Naive thymus-derived CD4-positive, alpha-beta T cell (primary cell): ENCODE measurements around the gene THOP1. TPM values are rescaled to one million over a fixed set of nuclear protein-coding genes. Genes with fewer than 3 reads are reported as not detected.
"Not testable (repeated sequence)": the region's sequence is repeated elsewhere in the genome, so short reads cannot be mapped to it uniquely, and the experiment has no call there.

Source experiments
- ATAC-seq: fragments of 150-1000 bp; cut with Tn5 transposase; 2 replicates; pipeline ENCODE4 v1.10.0; 2021; ENCODE audit warnings: mild to moderate bottlenecking, moderate library complexity
- CTCF ChIA-PET: fragments of 350-600 bp; sonication (Branson Sonifier 250); formaldehyde crosslinking; loops from one replicate; lab custom pipeline; 2021; ENCODE audit warnings: antibody characterized with exemption; lab: Charles Lee
- POLR2A ChIA-PET: fragments of 350-600 bp; sonication (Branson Sonifier 250); formaldehyde crosslinking; loops from one replicate; lab custom pipeline; 2021; ENCODE audit warnings: antibody characterized with exemption, inconsistent platforms; lab: Charles Lee
- DNase-seq, 9 donors: peaks; one replicate each; pipeline versions ENCODE4 v3.0.0 to v3.0.0-alpha.2; 2020 to 2022; ENCODE audit warnings: mixed read lengths in 1 of 9
- H3K27ac ChIP-seq: one replicate; pipeline ENCODE4 v1.7.0; 2013; ENCODE audit warnings: mild to moderate bottlenecking, low read depth, low read length, moderate library complexity
- H3K27me3 ChIP-seq, 2 donors: one replicate each; pipeline ENCODE4 v1.7.0; 2013; ENCODE audit warnings: low read length in 2 of 2, mild to moderate bottlenecking in 2 of 2, moderate library complexity in 2 of 2; ENCODE audit not compliant: control insufficient read depth in 2 of 2, insufficient read depth in 2 of 2
- H3K36me3 ChIP-seq, 3 experiments: 1 replicate in 2 of 3; 2 replicates in 1 of 3; pipeline ENCODE4 v1.7.0; 2013; ENCODE audit warnings: low read length in 3 of 3, mild to moderate bottlenecking in 3 of 3, moderate library complexity in 1 of 3; ENCODE audit not compliant: insufficient read depth in 3 of 3, control insufficient read depth in 2 of 3
- H3K4me1 ChIP-seq, 2 donors: one replicate each; pipeline ENCODE4 v1.7.0; 2013; ENCODE audit warnings: low read length in 2 of 2, mild to moderate bottlenecking in 2 of 2, moderate library complexity in 1 of 2; ENCODE audit not compliant: control insufficient read depth in 2 of 2, insufficient read depth in 2 of 2
- H3K4me3 ChIP-seq: 2 replicates; pipeline ENCODE4 v1.7.0; 2013; ENCODE audit warnings: mild to moderate bottlenecking, low read length
- H3K9me3 ChIP-seq, 3 experiments: 1 replicate in 2 of 3; 2 replicates in 1 of 3; pipeline ENCODE4 v1.7.0; 2013; ENCODE audit warnings: low read length in 3 of 3; ENCODE audit not compliant: control insufficient read depth in 2 of 3
- H3K27ac Mint-ChIP-seq, 9 donors: one replicate each; pipeline ENCODE4 v1.8.0; 2020 to 2022; ENCODE audit warnings: mixed read lengths in 9 of 9, mild to moderate bottlenecking in 8 of 9, moderate library complexity in 5 of 9, inconsistent platforms in 2 of 9
- H3K27me3 Mint-ChIP-seq, 5 donors: one replicate each; pipeline ENCODE4 v1.8.0; 2021 to 2022; ENCODE audit warnings: mixed read lengths in 5 of 5, mild to moderate bottlenecking in 1 of 5
- H3K36me3 Mint-ChIP-seq, 5 donors: one replicate each; pipeline ENCODE4 v1.8.0; 2020 to 2022; ENCODE audit warnings: mixed read lengths in 5 of 5, mild to moderate bottlenecking in 3 of 5, inconsistent platforms in 1 of 5
- H3K4me1 Mint-ChIP-seq, 7 donors: one replicate each; pipeline ENCODE4 v1.8.0; 2020 to 2022; ENCODE audit warnings: mixed read lengths in 7 of 7, mild to moderate bottlenecking in 3 of 7, inconsistent platforms in 1 of 7
- H3K4me3 Mint-ChIP-seq, 10 donors: one replicate each; pipeline ENCODE4 v1.8.0; 2020 to 2022; ENCODE audit warnings: mild to moderate bottlenecking in 10 of 10, mixed read lengths in 10 of 10, moderate library complexity in 6 of 10, inconsistent platforms in 2 of 10
- H3K9me3 Mint-ChIP-seq, 11 donors: one replicate each; pipeline ENCODE4 v1.8.0; 2020 to 2022; ENCODE audit warnings: mixed read lengths in 11 of 11, mild to moderate bottlenecking in 4 of 11, inconsistent platforms in 1 of 11, moderate library complexity in 1 of 11
- intact Hi-C, 2 donors: fragments of 100-400 bp; cut with micrococcal nuclease; formaldehyde crosslinking; loops; one replicate each; pipeline ENCODE4 v1.15.1; 2023
- polyA plus RNA-seq, 2 donors: library from polyadenylated mRNA; unstranded; fragments of 300-500 nt; fragmentation: Illumina TruSeq; gene quantifications; one replicate each; pipeline ENCODE4 v1.2.3, GENCODE V29; 2021
- total RNA-seq, 6 experiments: library from RNA in 5 of 6; stranded (reverse) in 5 of 6; gene quantifications; 1 replicate in 5 of 6; 2 replicates in 1 of 6; pipeline ENCODE4 v1.2.3 and lab custom pipeline; 2021 to 2026

Gene THOP1
- total and polyA plus RNA-seq, 7 experiments from 2014 or later, result 26.4 to 98.2 (median 29.7) TPM

DNA sequence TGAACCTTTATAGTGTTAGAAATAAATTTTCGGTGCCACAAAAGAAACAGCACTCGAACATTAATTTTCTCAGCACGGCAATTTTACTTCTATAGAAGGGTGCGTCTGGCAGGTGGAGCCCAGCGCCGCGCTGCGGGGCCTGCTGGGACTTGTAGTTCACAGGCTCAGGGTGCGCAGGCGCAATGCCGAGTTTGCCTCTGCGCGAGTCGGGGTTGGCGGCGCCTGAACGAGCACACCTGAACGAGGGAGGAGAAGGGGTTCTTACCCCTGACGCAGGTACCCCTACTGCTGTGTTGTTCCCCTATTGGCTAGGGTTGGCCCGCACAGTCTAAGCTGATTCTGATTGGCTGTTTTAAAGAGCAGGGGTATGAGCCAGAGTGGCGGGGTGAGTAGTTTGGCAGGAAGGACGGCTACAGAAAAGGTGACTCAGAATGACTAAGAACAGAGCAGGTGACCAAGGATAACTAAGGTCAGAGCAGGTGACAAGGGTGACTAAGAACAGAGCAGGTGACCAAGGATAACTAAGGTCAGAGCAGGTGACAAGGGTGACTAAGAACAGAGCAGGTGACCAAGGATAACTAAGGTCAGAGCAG is 32.0 kb downstream of the THOP1 start:
- H3K36me3 ChIP-seq, H3K4me3 ChIP-seq, H3K27me3 ChIP-seq, H3K27ac ChIP-seq, H3K36me3 Mint-ChIP-seq, H3K4me1 ChIP-seq, H3K27me3 Mint-ChIP-seq, H3K9me3 ChIP-seq, DNase-seq, POLR2A ChIA-PET, ATAC-seq, CTCF ChIA-PET, H3K9me3 Mint-ChIP-seq: not testable (repeated sequence)
- Mint-ChIP-seq H3K27ac (peak overlapping the region in 1 of 9 donors; percentile 49), H3K4me3 (peak overlapping the region in 2 of 10 donors; percentile 20 to 64), H3K4me1 (peaks cover 0 to 18% (median 6%) of the 10 kb centered on the region in 7 donors)
- intact Hi-C loops, result loop anchor here in 1 of 2 donors (5.0 kb wide), 1 partner anchor 40 kb away; no protein-coding TSS in a partner anchor

DNA sequence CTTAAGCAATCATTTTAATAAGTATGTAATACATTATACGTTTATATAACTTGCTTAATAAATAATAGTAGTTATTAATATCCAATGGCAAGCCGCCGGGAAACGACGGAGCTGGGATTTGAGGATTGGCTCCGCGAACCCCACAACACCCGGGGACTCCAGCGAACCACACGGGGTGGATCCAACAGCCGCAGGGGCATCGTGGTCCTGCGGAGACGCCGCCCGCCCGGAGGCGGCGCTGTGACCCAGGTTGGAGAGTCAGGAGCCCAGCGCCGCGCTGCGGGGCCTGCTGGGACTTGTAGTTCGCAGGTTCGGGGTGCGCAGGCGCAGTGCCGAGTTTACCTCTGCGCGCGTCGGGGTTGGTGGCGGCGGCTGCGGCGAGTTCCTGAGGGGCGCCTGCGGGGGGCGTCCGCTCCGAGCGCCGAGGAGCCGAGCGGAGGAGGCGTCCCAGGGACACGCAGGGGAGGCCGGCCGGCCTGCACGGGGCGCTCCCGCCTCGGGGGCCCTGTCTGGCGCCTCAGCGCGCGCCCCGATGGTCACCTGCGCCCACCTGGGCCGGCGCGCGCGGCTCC is 34.3 kb downstream of the THOP1 start, which contains the start of gene ZNF554:
Gene ZNF554, plus strand, starts transcription at position 329 of the 572 bp plus-strand sequence. Its CDS starts 204 bp downstream, at position 533.
- peak within 1 kb of the TSS; percentile 79 to 92 (median 86) for H3K4me3 Mint-ChIP-seq
- CTCF ChIA-PET, result interaction anchor here (0.7 to 1.5 kb wide), 3 partner anchors 15 to 199 kb away, joined by 3 read pairs; partner anchors contain the start of gene ZNF555
- Histone ChIP-seq H3K27ac (peak within 1 kb of the TSS; percentile 76), H3K27me3 (no peaks in the 10 kb centered on the region), H3K4me1 (peaks cover 3 to 4% of the 10 kb centered on the region in 2 donors), H3K9me3 (no peaks in the 10 kb centered on the region), H3K36me3 (peaks cover 0 to 8% (median 0%) of the 10 kb centered on the region in 3 experiments), H3K4me3 (peak within 1 kb of the TSS; percentile 79)
- no peaks in the 10 kb centered on the region for H3K27me3 Mint-ChIP-seq
- peaks cover 0 to 2% (median 0%) of the 10 kb centered on the region in 11 donors for H3K9me3 Mint-ChIP-seq
- H3K27ac Mint-ChIP-seq, result peak within 1 kb of the TSS in 7 of 9 donors; percentile 22 to 80 (median 52)
- ATAC-seq (peak; percentile 100), DNase-seq (peak; percentile 95 to 99 (median 98))
- intact Hi-C loops, result loop anchor here (1.0 to 5.0 kb wide), 9 partner anchors 22 to 242 kb away; partner anchors contain the start of genes SGTA (in 1 of the 2), SLC39A3 (in 1 of the 2), THOP1 (in 1 of the 2) and ZNF555 (in 1 of the 2)
- POLR2A ChIA-PET, result interaction anchor here (0.5 to 1.4 kb wide), 6 partner anchors 11 to 1185 kb away, joined by 3 to 6 read pairs (median 3); no protein-coding TSS in a partner anchor
- H3K36me3 Mint-ChIP-seq, result peaks cover 0 to 7% (median 4%) of the 10 kb centered on the region in 5 donors
- H3K4me1 Mint-ChIP-seq, result peaks cover 3 to 18% (median 6%) of the 10 kb centered on the region in 7 donors

DNA sequence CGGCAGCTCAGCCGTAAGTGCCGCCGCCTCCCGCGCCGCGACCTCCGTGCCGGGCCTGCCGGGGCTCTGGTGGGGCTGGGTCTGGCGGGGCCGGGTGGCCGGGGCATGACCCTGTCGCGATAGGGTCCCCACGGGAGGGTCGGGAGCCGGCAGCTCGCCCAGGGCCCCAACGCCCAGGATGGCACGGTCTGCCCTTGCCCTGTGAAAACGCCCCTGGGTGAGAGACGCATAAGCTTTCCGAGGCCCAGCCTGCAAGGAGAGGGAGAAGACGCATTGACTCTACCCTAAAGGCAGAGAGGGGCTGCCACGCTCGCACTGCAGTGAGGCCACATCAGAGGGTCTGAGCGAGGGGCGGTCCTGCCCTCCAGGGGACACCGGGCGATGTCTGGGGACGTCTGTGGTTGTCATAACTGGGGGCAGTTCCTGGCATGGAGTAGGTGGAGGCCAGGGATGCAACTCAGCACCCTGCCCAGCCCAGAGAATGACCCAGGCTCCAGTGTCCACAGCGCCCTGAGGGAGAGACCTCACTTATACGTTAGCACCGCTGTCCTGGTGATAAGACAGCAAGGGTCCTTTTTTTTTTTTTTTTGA is 34.9 kb downstream of the THOP1 start:
- peaks cover 0 to 8% (median 0%) of the 10 kb centered on the region in 3 experiments for H3K36me3 ChIP-seq
- no peak for DNase-seq
- no peak for ATAC-seq
- no peaks in the 10 kb centered on the region for H3K27me3 Mint-ChIP-seq
- H3K4me3 Mint-ChIP-seq, result peak overlapping the region; percentile 79 to 90 (median 86)
- H3K4me1 Mint-ChIP-seq, result peaks cover 3 to 19% (median 6%) of the 10 kb centered on the region in 7 donors
- H3K4me3 ChIP-seq, result peak overlapping the region; percentile 79
- H3K9me3 ChIP-seq, result no peaks in the 10 kb centered on the region
- peaks cover 3 to 4% of the 10 kb centered on the region in 2 donors for H3K4me1 ChIP-seq
- CTCF ChIA-PET, result interaction anchor here (0.7 to 1.3 kb wide), 2 partner anchors 21 to 157 kb away, joined by 3 to 6 read pairs; partner anchors contain the start of genes TLE6 and ZNF555
- no peaks in the 10 kb centered on the region for H3K27me3 ChIP-seq
- H3K36me3 Mint-ChIP-seq, result peaks cover 0 to 12% (median 6%) of the 10 kb centered on the region in 5 donors
- POLR2A ChIA-PET, result interaction anchor here (0.5 to 1.4 kb wide), 4 partner anchors 13 to 1184 kb away, joined by 3 to 6 read pairs (median 4); no protein-coding TSS in a partner anchor
- peak overlapping the region in 5 of 9 donors; percentile 22 to 80 (median 52) for H3K27ac Mint-ChIP-seq
- intact Hi-C loops, result no loop called here
- H3K27ac ChIP-seq, result peak overlapping the region; percentile 76
- H3K9me3 Mint-ChIP-seq, result peaks cover 0 to 3% (median 0%) of the 10 kb centered on the region in 11 donors

DNA sequence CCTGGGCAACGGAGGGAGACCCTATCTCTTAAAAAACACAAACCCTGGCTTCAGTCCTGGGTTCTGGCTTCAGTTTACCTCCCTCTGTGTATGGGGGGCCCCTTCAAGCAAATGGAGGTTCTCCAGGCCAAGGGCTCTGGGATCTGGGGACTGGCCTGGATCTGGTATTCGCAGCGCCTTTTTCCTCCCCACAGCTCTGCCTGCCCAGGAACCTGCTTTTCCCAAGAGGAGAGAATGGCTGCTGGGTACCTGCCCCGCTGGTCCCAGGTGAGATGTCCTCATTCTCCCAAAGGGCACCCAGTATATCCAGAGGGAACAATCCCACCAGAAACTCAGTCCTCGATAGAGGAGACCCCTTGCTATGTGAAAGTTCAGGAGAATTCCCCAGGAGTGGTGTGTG is 37.5 kb downstream of the THOP1 start:
- H3K4me1 Mint-ChIP-seq, result peaks cover 2 to 19% (median 5%) of the 10 kb centered on the region in 7 donors
- Histone ChIP-seq H3K4me1 (peaks cover 3 to 4% of the 10 kb centered on the region in 2 donors), H3K27me3 (no peaks in the 10 kb centered on the region), H3K9me3 (no peaks in the 10 kb centered on the region), H3K36me3 (peaks cover 0 to 19% (median 0%) of the 10 kb centered on the region in 3 experiments), H3K4me3 (no peak overlapping the region), H3K27ac (no peak overlapping the region)
- DNase-seq, result no peak
- peaks cover 5 to 28% (median 17%) of the 10 kb centered on the region in 5 donors for H3K36me3 Mint-ChIP-seq
- no peak overlapping the region for H3K27ac Mint-ChIP-seq
- peaks cover 0 to 12% (median 3%) of the 10 kb centered on the region in 11 donors for H3K9me3 Mint-ChIP-seq
- ChIA-PET POLR2A (interaction anchor here (0.6 kb wide), 1 partner anchor 51 kb away, joined by 3 read pairs; no protein-coding TSS in a partner anchor), CTCF (interaction anchor here (0.6 kb wide), 1 partner anchor 748 kb away, joined by 6 read pairs; no protein-coding TSS in a partner anchor)
- peak overlapping the region in 1 of 10 donors; percentile 53 for H3K4me3 Mint-ChIP-seq
- H3K27me3 Mint-ChIP-seq, result no peaks in the 10 kb centered on the region
- intact Hi-C loops, result no loop called here
- ATAC-seq, result no peak

DNA sequence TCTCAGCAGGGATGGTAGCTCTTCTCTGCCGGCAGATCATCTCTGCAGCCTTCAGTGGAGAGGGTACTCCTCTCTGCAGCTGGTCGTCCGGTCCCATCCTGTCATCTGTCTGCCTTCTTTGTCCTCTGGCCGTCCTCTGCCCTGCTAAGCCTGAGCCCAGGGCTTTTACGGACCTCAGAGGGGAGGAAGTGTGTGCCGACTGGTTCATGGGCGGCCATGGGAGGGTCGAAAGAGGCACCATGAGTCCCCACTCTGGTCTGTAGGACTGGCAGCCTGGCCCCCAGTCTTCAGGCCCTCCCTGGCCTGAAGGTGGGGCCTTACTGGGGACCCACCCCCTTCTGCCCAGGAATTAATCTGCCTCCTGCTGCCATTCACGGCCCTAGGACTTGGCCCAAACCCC is 38.3 kb downstream of the THOP1 start:
- ATAC-seq (no peak), DNase-seq (no peak)
- H3K27ac ChIP-seq, result no peak overlapping the region
- CTCF ChIA-PET, result interaction anchor here (0.6 to 1.0 kb wide), 2 partner anchors 14 to 17 kb away, joined by 3 read pairs; no protein-coding TSS in a partner anchor
- H3K4me1 ChIP-seq, result peaks cover 3 to 4% of the 10 kb centered on the region in 2 donors
- no peaks in the 10 kb centered on the region for H3K27me3 Mint-ChIP-seq
- H3K36me3 ChIP-seq, result peaks cover 0 to 27% (median 0%) of the 10 kb centered on the region in 3 experiments
- H3K4me1 Mint-ChIP-seq, result peaks cover 2 to 19% (median 5%) of the 10 kb centered on the region in 7 donors
- intact Hi-C loops, result no loop called here
- H3K4me3 ChIP-seq, result no peak overlapping the region
- H3K27me3 ChIP-seq, result no peaks in the 10 kb centered on the region
- peak overlapping the region in 1 of 9 donors; percentile 54 for H3K27ac Mint-ChIP-seq
- POLR2A ChIA-PET, result interaction anchor here (0.6 kb wide), 1 partner anchor 50 kb away, joined by 3 read pairs; no protein-coding TSS in a partner anchor
- H3K9me3 Mint-ChIP-seq, result peaks cover 0 to 20% (median 6%) of the 10 kb centered on the region in 11 donors
- no peak overlapping the region for H3K4me3 Mint-ChIP-seq
- no peaks in the 10 kb centered on the region for H3K9me3 ChIP-seq
- H3K36me3 Mint-ChIP-seq, result peaks cover 6 to 36% (median 25%) of the 10 kb centered on the region in 5 donors

DNA sequence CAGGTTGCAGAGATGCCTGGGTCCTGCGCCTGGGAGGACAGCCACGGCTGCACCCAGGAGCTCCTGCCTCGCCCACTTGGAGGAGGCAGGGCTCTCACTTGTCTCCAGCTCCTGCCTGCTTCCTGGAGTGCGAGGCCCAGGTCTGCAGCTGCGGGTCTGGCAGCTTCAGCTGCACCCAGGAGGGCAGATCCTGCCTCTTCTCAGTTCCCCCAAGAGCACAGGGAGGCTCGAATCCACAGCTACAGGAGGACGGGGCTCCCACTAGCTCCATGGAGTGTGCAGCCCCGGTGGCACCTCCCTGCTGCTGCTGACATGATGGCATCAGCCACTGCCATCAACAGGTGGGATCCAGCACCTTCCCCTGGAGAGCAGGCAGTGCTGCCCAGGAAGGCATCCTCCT is 38.8 kb downstream of the THOP1 start:
- Histone ChIP-seq H3K27ac (no peak overlapping the region), H3K4me3 (no peak overlapping the region), H3K9me3 (no peaks in the 10 kb centered on the region), H3K27me3 (no peaks in the 10 kb centered on the region), H3K36me3 (peaks cover 0 to 28% (median 0%) of the 10 kb centered on the region in 3 experiments), H3K4me1 (peaks cover 3 to 4% of the 10 kb centered on the region in 2 donors)
- no peak overlapping the region for H3K27ac Mint-ChIP-seq
- peaks cover 2 to 19% (median 5%) of the 10 kb centered on the region in 7 donors for H3K4me1 Mint-ChIP-seq
- intact Hi-C loops, result no loop called here
- H3K4me3 Mint-ChIP-seq, result no peak overlapping the region
- H3K36me3 Mint-ChIP-seq, result peaks cover 6 to 38% (median 27%) of the 10 kb centered on the region in 5 donors
- H3K9me3 Mint-ChIP-seq, result peaks cover 0 to 21% (median 6%) of the 10 kb centered on the region in 11 donors
- DNase-seq (no peak), ATAC-seq (no peak)
- ChIA-PET POLR2A (no interaction called here), CTCF (interaction anchor here (0.6 to 1.2 kb wide), 4 partner anchors 12 to 45 kb away, joined by 3 read pairs; no protein-coding TSS in a partner anchor)
- H3K27me3 Mint-ChIP-seq, result no peaks in the 10 kb centered on the region
